Cerebellar nuclear complex (tissue), 1 donor: ENCODE data around the gene NLRP13.

Source experiments
- DNase-seq, 2 experiments: peaks; one replicate each; lab custom pipeline; 2025; lab: John Stamatoyannopoulos, UW

The NLRP13 gene

GRCh38 chr19:55902080-55902751, 29.9 kb downstream of the NLRP13 start:
- no peak for DNase-seq

- no peak for DNase-seq
Observed at GRCh38 chr19:55901369-55902079, 30.6 kb downstream of the NLRP13 start.

DNA sequence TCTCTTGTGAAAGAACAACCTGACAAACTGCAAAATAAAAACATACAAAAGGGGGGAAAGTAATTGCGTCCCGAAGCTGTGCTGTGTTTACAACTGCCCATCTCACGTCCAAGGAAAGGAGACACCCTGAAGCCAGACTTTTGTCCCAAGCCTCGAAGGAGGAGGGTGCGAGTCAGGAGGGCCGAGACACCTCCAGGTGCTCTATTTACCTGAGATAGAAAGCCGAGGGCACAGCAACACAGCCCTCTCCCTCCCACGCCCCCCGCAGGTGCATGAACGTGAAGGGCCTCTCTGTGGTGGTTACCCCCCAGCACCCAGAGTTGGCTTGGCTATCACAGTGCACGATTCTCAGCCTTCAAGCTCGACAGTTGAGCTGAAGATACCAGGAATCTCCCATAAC, 33.2 kb downstream of the NLRP13 start:
- no peak for DNase-seq

- DNase-seq: no peak
Observed at GRCh38 chr19:55882626-55883025, 49.5 kb downstream of the NLRP13 start.

DNA sequence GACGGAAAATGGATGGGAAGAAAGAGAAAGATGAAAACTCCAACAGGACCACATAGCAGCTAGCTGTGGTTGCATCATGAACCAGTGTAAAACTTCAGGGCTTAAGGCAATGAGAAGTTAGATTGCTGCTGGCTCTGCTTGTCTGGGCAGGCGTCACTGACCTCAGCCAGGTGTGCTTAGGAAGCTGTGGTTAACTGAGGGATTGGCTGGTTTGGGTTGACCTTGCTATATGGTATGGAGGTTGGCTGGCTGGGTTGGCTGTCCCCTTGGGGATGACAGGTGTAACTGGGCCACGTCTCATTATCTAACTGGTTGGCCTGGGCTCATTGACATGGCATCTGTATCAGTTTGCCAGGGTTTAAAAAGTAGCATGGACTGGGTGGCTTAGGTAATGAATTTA, 54.9 kb downstream of the NLRP13 start:
- no peak for DNase-seq

- DNase-seq: no peak
Observed at GRCh38 chr19:55870736-55871135, 61.4 kb downstream of the NLRP13 start.

DNA sequence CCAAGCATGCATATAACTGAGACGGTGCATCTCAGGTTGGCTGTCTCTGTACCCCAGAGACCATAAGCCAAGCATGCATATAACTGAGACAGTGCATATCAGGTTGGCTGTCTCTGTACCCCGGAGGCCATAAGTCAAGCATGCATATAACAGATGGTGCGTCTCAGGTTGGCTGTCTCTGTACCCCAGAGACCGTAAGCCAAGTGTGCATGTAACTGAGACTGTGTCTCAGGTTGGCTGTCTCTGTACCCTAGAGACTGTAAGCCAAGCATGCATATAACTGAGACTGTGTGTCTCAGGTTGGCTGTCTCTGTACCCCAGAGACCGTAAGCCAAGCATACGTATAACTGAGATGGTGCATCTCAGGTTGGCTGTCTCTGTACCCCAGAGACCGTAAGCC, 65.0 kb downstream of the NLRP13 start:
- DNase-seq: no peak

DNA sequence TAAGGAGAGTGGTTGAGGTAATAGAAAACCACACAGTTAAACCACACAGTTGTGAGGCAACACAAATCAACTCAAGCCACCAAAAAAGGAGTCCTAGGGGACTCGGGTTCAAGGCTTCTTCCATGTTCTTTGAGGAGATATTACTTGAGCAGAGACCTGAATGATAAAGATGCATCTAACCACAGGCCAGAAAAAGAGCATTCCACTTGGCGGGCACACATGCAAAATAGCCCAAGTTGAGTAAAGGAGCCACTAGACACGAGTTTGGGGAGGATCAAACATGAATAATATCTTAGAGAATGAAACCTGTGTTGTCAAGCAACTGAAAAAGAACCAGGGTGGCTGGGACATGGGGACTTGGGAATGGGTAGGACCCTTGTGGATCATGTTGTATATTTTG, 65.6 kb downstream of the NLRP13 start:
- DNase-seq: no peak

DNA sequence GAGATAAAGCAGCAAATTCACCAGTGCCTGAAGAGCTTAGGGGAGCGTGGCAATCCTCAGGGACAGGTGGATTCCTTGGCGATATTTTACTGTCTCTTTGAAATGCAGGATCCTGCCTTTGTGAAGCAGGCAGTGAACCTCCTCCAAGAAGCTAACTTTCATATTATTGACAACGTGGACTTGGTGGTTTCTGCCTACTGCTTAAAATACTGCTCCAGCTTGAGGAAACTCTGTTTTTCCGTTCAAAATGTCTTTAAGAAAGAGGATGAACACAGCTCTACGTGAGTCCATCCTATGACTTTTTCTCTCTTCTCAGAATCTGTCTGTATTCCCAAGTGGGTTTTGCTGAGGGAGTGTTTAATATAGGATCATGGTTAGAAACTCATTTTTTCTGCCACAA, 73.2 kb downstream of the NLRP13 start:
- no peak for DNase-seq

DNA sequence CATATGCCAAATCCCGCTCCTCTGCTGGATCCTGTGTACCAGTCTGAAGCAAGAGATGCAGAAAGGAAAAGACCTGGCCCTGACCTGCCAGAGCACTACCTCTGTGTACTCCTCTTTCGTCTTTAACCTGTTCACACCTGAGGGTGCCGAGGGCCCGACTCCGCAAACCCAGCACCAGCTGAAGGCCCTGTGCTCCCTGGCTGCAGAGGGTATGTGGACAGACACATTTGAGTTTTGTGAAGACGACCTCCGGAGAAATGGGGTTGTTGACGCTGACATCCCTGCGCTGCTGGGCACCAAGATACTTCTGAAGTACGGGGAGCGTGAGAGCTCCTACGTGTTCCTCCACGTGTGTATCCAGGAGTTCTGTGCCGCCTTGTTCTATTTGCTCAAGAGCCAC, 73.7 kb downstream of the NLRP13 start:
- DNase-seq: no peak

DNA sequence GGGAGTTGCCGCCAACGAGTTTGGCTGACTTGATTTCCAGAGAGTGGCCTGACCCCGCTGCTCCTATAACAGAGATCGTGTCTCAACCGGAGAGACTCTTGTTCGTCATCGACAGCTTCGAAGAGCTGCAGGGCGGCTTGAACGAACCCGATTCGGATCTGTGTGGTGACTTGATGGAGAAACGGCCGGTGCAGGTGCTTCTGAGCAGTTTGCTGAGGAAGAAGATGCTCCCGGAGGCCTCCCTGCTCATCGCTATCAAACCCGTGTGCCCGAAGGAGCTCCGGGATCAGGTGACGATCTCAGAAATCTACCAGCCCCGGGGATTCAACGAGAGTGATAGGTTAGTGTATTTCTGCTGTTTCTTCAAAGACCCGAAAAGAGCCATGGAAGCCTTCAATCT, 74.2 kb downstream of the NLRP13 start:
- DNase-seq: no peak

- DNase-seq: no peak
Observed at GRCh38 chr19:55857149-55857548, 75.0 kb downstream of the NLRP13 start.

DNA sequence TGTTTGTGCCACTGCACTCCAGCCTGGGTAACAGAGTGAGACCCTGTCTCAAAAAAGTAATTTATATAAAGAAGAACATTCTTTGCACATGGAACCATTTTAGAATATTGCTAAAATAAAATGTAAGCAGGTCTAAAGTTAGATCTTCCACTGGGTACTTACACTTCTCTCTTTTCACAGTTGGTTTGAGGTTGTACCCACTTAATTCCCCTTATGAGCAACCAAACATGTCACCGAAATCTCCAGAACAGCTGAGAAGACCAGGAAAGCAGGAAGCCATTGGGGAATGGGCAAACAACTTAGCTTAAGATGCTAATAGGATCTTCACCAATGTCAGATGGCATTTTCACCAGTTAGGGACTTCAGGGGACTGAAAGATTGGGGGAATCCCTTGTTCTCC, 77.0 kb downstream of the NLRP13 start:
- no peak for DNase-seq
